Erythroblast (primary cell): ENCODE results near the gene INPP4B.

Source experiments
- GATA1 ChIP-seq: IDR thresholded peaks from 2 replicates; pipeline ENCODE4 v1.6.1; 2011; ENCODE audit warnings: low read depth, mild to moderate bottlenecking, control low read depth, low read length, moderate library complexity
- POLR2A ChIP-seq: IDR thresholded peaks from 2 replicates; pipeline ENCODE4 v1.6.1; 2011; ENCODE audit warnings: mild to moderate bottlenecking, low read length

DNA sequence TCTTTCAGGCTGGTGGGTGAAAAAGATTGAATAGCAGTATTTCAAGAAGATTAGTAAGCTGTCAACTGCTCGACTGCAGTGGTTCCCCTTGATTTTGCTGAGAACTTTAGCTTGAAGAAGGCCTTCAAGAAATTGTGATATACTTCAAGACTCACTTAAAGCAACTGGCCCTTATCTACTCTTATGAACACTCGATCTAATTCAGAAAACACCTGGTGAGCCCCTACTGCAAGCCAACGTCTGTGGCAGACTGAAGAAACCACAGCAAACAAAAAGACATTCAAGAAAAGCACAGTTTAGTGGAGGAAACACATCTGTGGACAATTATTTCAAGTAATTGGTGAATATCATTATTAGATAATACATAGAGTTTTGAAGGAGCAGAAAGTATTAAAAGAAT is 119.0 kb downstream of the INPP4B start:
- no peak for TF ChIP-seq POLR2A
- TF ChIP-seq GATA1, result no peak
